GM23248 (cell line): Measurements from ENCODE around the gene AGPAT3. TPM values are rescaled to one million over a fixed set of nuclear protein-coding genes. Genes with fewer than 3 reads are reported as not detected.

ENCODE experiments used
- DNase-seq: peaks from one replicate; pipeline ENCODE4 v3.0.0-alpha.2; 2015
- H2AFZ ChIP-seq: fragments of 200-600 bp; sonication (generic); 2 replicates; pipeline ENCODE4 v1.6.1; 2016; ENCODE audit warnings: antibody characterized with exemption
- H3F3A ChIP-seq: fragments of 200-600 bp; sonication (generic); 2 replicates; pipeline ENCODE4 v1.6.1; 2016; ENCODE audit warnings: mild to moderate bottlenecking, antibody characterized with exemption, mixed run types; ENCODE audit not compliant: insufficient read depth
- H3K27ac ChIP-seq: fragments of 200-600 bp; sonication (generic); 2 replicates; pipeline ENCODE4 v1.5.1; 2016; ENCODE audit warnings: mild to moderate bottlenecking
- H3K27me3 ChIP-seq: fragments of 200-600 bp; sonication (generic); replicated peaks from 2 replicates; pipeline ENCODE4 v1.6.1; 2016; ENCODE audit warnings: mild to moderate bottlenecking; ENCODE audit not compliant: insufficient read depth
- H3K36me3 ChIP-seq: fragments of 200-600 bp; sonication (generic); 2 replicates; pipeline ENCODE4 v1.6.1; 2016; ENCODE audit warnings: low read depth, mild to moderate bottlenecking
- H3K4me1 ChIP-seq: fragments of 200-600 bp; sonication (generic); 2 replicates; pipeline ENCODE4 v1.6.1; 2016; ENCODE audit warnings: mild to moderate bottlenecking; ENCODE audit not compliant: insufficient read depth
- H3K4me2 ChIP-seq: fragments of 200-600 bp; sonication (generic); one replicate; pipeline ENCODE4 v1.6.1; 2016; ENCODE audit warnings: mild to moderate bottlenecking; ENCODE audit not compliant: unreplicated experiment
- H3K4me3 ChIP-seq: fragments of 200-600 bp; sonication (generic); 2 replicates; pipeline ENCODE4 v1.5.1; 2016; ENCODE audit warnings: mild to moderate bottlenecking
- H3K79me2 ChIP-seq: fragments of 200-600 bp; sonication (generic); 2 replicates; pipeline ENCODE4 v1.6.1; 2016; ENCODE audit warnings: mild to moderate bottlenecking; ENCODE audit not compliant: insufficient read depth
- H3K9ac ChIP-seq: fragments of 200-600 bp; sonication (generic); 2 replicates; pipeline ENCODE4 v1.6.1; 2016; ENCODE audit warnings: mild to moderate bottlenecking
- H3K9me2 ChIP-seq: fragments of 200-600 bp; sonication (generic); 2 replicates; pipeline ENCODE4 v1.6.1; 2016; ENCODE audit warnings: mixed run types, mild to moderate bottlenecking, moderate library complexity; ENCODE audit not compliant: insufficient read depth
- H3K9me3 ChIP-seq: fragments of 200-600 bp; sonication (generic); one replicate; pipeline ENCODE4 v1.6.1; 2017; ENCODE audit warnings: low read depth
- H4K20me1 ChIP-seq: fragments of 200-600 bp; sonication (generic); 2 replicates; pipeline ENCODE4 v1.6.0; 2016; ENCODE audit not compliant: insufficient read depth
- EZH2 ChIP-seq: fragments of 200-600 bp; sonication (generic); IDR thresholded peaks from 2 replicates; pipeline ENCODE4 v1.6.1; 2018; ENCODE audit warnings: antibody characterized with exemption, mild to moderate bottlenecking; ENCODE audit not compliant: insufficient read depth, poor library complexity, severe bottlenecking
- EZH2phosphoT487 ChIP-seq: fragments of 200-600 bp; sonication (generic); IDR thresholded peaks from 2 replicates; pipeline ENCODE4 v1.6.1; 2018; ENCODE audit warnings: antibody characterized with exemption, moderate library complexity, mild to moderate bottlenecking, low read depth; ENCODE audit not compliant: insufficient read depth
- WGBS, 2 experiments: methylation state at CpG; one replicate each; pipeline ENCODE4 v1.1.6; 2015 to 2017; ENCODE audit warnings: low lambda C conversion rate in 2 of 2, low coverage in 1 of 2; ENCODE audit errors: missing lambda C conversion rate in 2 of 2; 5-methylcytosine and 5-hydroxymethylcytosine counted together
- in situ Hi-C: fragments of 300-500 bp; cut with MboI; formaldehyde crosslinking; loops from 2 replicates; pipeline ENCODE4 v1.15.0; 2020
- polyA plus RNA-seq: library from polyadenylated mRNA; unstranded; fragments of >200 nt; fragmentation: Nextera tagmentation; extraction: Ambion mirVana; gene quantifications from 2 replicates; pipeline ENCODE4 v1.2.1, GENCODE V29; 2016
- total RNA-seq: library from RNA; depleted of rRNA; stranded (reverse); fragments of >200 nt; shearing (Covaris generic); gene quantifications from 2 replicates; pipeline ENCODE4 v1.2.3, GENCODE V29; 2014

The AGPAT3 gene
- total and polyA plus RNA-seq, 2 experiments from 2014 or later = 12.3 to 29.3 TPM

- Histone ChIP-seq H3F3A (peaks cover 18% of the 10 kb centered on the region), H3K36me3 (no peaks in the 10 kb centered on the region), H3K27me3 (no peaks in the 10 kb centered on the region), H3K27ac (peak overlapping the region; percentile 77), H3K4me2 (peak overlapping the region; percentile 95), H3K79me2 (peaks cover 69% of the 10 kb centered on the region), H3K9ac (peak overlapping the region; percentile 93), H4K20me1 (peaks cover 12% of the 10 kb centered on the region; the same call in 1 of the 2 replicates), H3K4me3 (peak overlapping the region; percentile 95), H3K9me2 (no peaks in the 10 kb centered on the region), H2AFZ (0 out of 2 replicates have a peak overlapping the region, but pooled peaks have one; percentile 48), H3K9me3 (no peaks in the 10 kb centered on the region), H3K4me1 (peaks cover 34% of the 10 kb centered on the region)
- WGBS, 2 experiments = 8 to 16% methylated on average over 8 of the region's 8 CpGs
- no peak for TF ChIP-seq EZH2phosphoT487
- no peak for TF ChIP-seq EZH2
- peak; percentile 58 for DNase-seq
- in situ Hi-C loops = no loop called here
Observed at GRCh38 chr21:44013380-44014088, 148.5 kb downstream of the AGPAT3 start.

GRCh38 chr21:44017601-44018000 is 152.6 kb downstream of the AGPAT3 start:
- no peak for DNase-seq
- TF ChIP-seq EZH2 (no peak), EZH2phosphoT487 (no peak)
- Histone ChIP-seq H3K79me2 (peaks cover 100% of the 10 kb centered on the region), H3K4me3 (no peak overlapping the region), H3K9me3 (no peaks in the 10 kb centered on the region), H3K9me2 (no peaks in the 10 kb centered on the region), H3K9ac (no peak overlapping the region), H4K20me1 (peaks cover 12% of the 10 kb centered on the region; the same call in 1 of the 2 replicates), H3K27ac (no peak overlapping the region), H3F3A (peaks cover 16% of the 10 kb centered on the region), H3K27me3 (no peaks in the 10 kb centered on the region), H2AFZ (no peak overlapping the region), H3K4me1 (peaks cover 28% of the 10 kb centered on the region), H3K36me3 (no peaks in the 10 kb centered on the region), H3K4me2 (no peak overlapping the region)
- 84 to 87% methylated on average over 9 of the region's 9 CpGs for WGBS, 2 experiments
- in situ Hi-C loops = no loop called here

GRCh38 chr21:44018127-44018526 is 153.1 kb downstream of the AGPAT3 start:
- Histone ChIP-seq H3K4me1 (peaks cover 28% of the 10 kb centered on the region), H3K79me2 (peaks cover 100% of the 10 kb centered on the region), H3K9ac (no peak overlapping the region), H3K9me2 (no peaks in the 10 kb centered on the region), H4K20me1 (peaks cover 12% of the 10 kb centered on the region; the same call in 1 of the 2 replicates), H3K27me3 (no peaks in the 10 kb centered on the region), H3K36me3 (no peaks in the 10 kb centered on the region), H3F3A (peaks cover 15% of the 10 kb centered on the region), H3K4me3 (no peak overlapping the region), H3K9me3 (no peaks in the 10 kb centered on the region), H3K27ac (no peak overlapping the region), H3K4me2 (no peak overlapping the region), H2AFZ (no peak overlapping the region)
- DNase-seq = no peak
- in situ Hi-C loops = no loop called here
- TF ChIP-seq EZH2phosphoT487 (no peak), EZH2 (no peak)
- 94 to 99% methylated on average over 5 of the region's 5 CpGs for WGBS, 2 experiments

- Histone ChIP-seq H3F3A (peaks cover 6% of the 10 kb centered on the region; the same call in 1 of the 2 replicates), H3K27ac (no peak overlapping the region), H3K9me3 (no peaks in the 10 kb centered on the region), H3K79me2 (peaks cover 100% of the 10 kb centered on the region), H4K20me1 (peaks cover 12% of the 10 kb centered on the region; the same call in 1 of the 2 replicates), H3K9me2 (no peaks in the 10 kb centered on the region), H3K9ac (no peak overlapping the region), H3K4me2 (no peak overlapping the region), H3K27me3 (no peaks in the 10 kb centered on the region), H3K36me3 (no peaks in the 10 kb centered on the region), H3K4me1 (peaks cover 21% of the 10 kb centered on the region), H2AFZ (no peak overlapping the region), H3K4me3 (no peak overlapping the region)
- TF ChIP-seq EZH2 (no peak), EZH2phosphoT487 (no peak)
- in situ Hi-C loops = no loop called here
- 92 to 93% methylated on average over 10 of the region's 10 CpGs for WGBS, 2 experiments
- DNase-seq = no peak
Observed at GRCh38 chr21:44018813-44019567, 154.0 kb downstream of the AGPAT3 start.
